B cell (primary cell): ENCODE data around the gene CBX4.

Experiments used
- CTCF ChIP-seq: fragments of 200-600 bp; IDR thresholded peaks from one replicate; pipeline ENCODE4 v1.8.0; 2022; ENCODE audit warnings: antibody characterized with exemption, mild to moderate bottlenecking
- EZH2 ChIP-seq: IDR thresholded peaks from 2 replicates; pipeline ENCODE4 v1.6.1; 2012; ENCODE audit warnings: borderline replicate concordance, low read depth, mild to moderate bottlenecking, moderate library complexity, low read length; ENCODE audit not compliant: insufficient read depth, poor library complexity, severe bottlenecking

GRCh38 chr17:79831265-79832217, 7.7 kb downstream of the CBX4 start:
- TF ChIP-seq EZH2 (no peak), CTCF (no peak)
